ENCODE measurements around the gene ATF6. TPM values are rescaled to one million over a fixed set of nuclear protein-coding genes. Genes with fewer than 3 reads are reported as not detected.

Gene ATF6
- total RNA-seq, 2 experiments from 2014 or later = 10.2 to 13.9 TPM

DNA sequence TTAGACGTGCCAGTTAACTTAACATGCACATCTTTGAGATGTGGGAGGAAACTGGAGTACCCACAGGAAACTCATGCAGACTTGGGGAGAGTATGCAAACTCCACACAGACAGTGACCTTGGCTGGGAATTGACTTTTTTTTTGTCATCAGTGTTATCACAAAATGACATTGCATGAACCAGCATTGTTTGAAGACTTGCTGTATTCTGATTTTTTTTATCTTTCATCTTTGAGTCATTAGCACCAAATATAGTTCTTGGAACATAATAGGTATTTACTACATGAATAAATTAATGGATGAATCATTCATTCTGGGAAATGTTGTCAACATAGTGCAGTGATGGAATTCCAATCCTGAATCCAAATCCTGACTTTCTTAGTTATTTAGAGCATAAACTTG is 77.0 kb downstream of the ATF6 start:
- TF ChIP-seq, protein P1, sequence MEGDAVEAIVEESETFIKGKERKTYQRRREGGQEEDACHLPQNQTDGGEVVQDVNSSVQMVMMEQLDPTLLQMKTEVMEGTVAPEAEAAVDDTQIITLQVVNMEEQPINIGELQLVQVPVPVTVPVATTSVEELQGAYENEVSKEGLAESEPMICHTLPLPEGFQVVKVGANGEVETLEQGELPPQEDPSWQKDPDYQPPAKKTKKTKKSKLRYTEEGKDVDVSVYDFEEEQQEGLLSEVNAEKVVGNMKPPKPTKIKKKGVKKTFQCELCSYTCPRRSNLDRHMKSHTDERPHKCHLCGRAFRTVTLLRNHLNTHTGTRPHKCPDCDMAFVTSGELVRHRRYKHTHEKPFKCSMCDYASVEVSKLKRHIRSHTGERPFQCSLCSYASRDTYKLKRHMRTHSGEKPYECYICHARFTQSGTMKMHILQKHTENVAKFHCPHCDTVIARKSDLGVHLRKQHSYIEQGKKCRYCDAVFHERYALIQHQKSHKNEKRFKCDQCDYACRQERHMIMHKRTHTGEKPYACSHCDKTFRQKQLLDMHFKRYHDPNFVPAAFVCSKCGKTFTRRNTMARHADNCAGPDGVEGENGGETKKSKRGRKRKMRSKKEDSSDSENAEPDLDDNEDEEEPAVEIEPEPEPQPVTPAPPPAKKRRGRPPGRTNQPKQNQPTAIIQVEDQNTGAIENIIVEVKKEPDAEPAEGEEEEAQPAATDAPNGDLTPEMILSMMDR (conservative IDR thresholded peaks at IDR 0.05; ENCODE audit: low read length) = no peak
- TF ChIP-seq EZH2phosphoT487 (IDR thresholded peaks at IDR 0.05; ENCODE audit: borderline replicate concordance, low read depth, low read length) = no peak
- H3K79me2 ChIP-seq (ENCODE audit: insufficient read depth, low read depth, low read length) = no peaks in the 10 kb centered on the region
- intact Hi-C loops (cut with micrococcal nuclease; ENCODE audit: unreplicated experiment) = no loop called here
- peaks cover 19% of the 10 kb centered on the region; the same call in 1 of the 2 replicates for H3K36me3 ChIP-seq (ENCODE audit: insufficient read depth, low read length)
- no TSS peak for BruUV-seq (replicated peaks)
- no peaks in the 10 kb centered on the region for H4K20me1 ChIP-seq (ENCODE audit: insufficient read depth, low read length)
- H3K27ac ChIP-seq (ENCODE audit: low read depth, low read length, poor library complexity, severe bottlenecking) = no peak overlapping the region
- H2AFZ ChIP-seq (ENCODE audit: low read length) = no peak overlapping the region
- no peak for DNase-seq (ENCODE audit: low spot score)
- H3K9me3 ChIP-seq (ENCODE audit: low read length) = no peaks in the 10 kb centered on the region
- POLR2A ChIA-PET = no interaction called here
- CTCF ChIA-PET (ENCODE audit: unreplicated experiment) = no interaction called here
- H3K4me1 ChIP-seq (ENCODE audit: insufficient read depth, low read length, poor library complexity, severe bottlenecking) = no peaks in the 10 kb centered on the region
- H3K4me2 ChIP-seq (ENCODE audit: low read length) = no peak overlapping the region
- H3K9me2 ChIP-seq (ENCODE audit: insufficient read depth, low read length) = no peaks in the 10 kb centered on the region
- H3K4me3 ChIP-seq (ENCODE audit: low read depth, low read length, poor library complexity, severe bottlenecking) = no peak overlapping the region

DNA sequence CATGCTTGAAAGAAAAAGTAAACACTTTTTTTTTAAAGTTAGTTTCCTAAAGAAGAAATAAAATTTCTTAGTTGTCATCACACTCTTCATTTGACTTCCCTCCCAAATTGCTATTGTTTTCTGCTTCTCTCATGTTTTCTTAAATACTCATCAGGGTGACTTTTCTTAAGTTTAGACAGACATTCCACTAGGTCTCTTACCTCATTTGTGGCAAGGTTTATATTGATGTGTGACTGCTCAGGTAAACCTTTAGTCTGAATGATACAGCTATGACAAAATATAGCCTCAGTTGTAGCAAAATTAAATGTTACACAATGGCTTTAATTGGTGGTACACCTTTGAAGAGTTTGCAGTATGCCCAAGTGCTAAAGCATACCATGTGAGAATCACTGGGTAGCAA is 78.6 kb downstream of the ATF6 start:
- TF ChIP-seq, protein P1 (conservative IDR thresholded peaks at IDR 0.05; ENCODE audit: low read length) = no peak
- no peak for TF ChIP-seq EZH2phosphoT487 (IDR thresholded peaks at IDR 0.05; ENCODE audit: borderline replicate concordance, low read depth, low read length)
- POLR2A ChIA-PET = interaction anchor here (0.6 kb wide), 1 partner anchor 9 kb away, joined by 4 read pairs; no protein-coding TSS in a partner anchor
- CTCF ChIA-PET (ENCODE audit: unreplicated experiment) = no interaction called here
- Histone ChIP-seq H3K36me3 (ENCODE audit: insufficient read depth, low read length) (peaks cover 31% of the 10 kb centered on the region), H3K9me2 (ENCODE audit: insufficient read depth, low read length) (no peaks in the 10 kb centered on the region), H3K4me1 (ENCODE audit: insufficient read depth, low read length, poor library complexity, severe bottlenecking) (no peaks in the 10 kb centered on the region), H3K79me2 (ENCODE audit: insufficient read depth, low read depth, low read length) (no peaks in the 10 kb centered on the region), H3K4me2 (ENCODE audit: low read length) (no peak overlapping the region), H2AFZ (ENCODE audit: low read length) (no peak overlapping the region), H3K4me3 (ENCODE audit: low read depth, low read length, poor library complexity, severe bottlenecking) (no peak overlapping the region), H3K27ac (ENCODE audit: low read depth, low read length, poor library complexity, severe bottlenecking) (no peak overlapping the region), H3K9me3 (ENCODE audit: low read length) (no peaks in the 10 kb centered on the region), H4K20me1 (ENCODE audit: insufficient read depth, low read length) (no peaks in the 10 kb centered on the region)
- no TSS peak for BruUV-seq (replicated peaks)
- no peak for DNase-seq (ENCODE audit: low spot score)
- intact Hi-C loops (cut with micrococcal nuclease; ENCODE audit: unreplicated experiment) = no loop called here

DNA sequence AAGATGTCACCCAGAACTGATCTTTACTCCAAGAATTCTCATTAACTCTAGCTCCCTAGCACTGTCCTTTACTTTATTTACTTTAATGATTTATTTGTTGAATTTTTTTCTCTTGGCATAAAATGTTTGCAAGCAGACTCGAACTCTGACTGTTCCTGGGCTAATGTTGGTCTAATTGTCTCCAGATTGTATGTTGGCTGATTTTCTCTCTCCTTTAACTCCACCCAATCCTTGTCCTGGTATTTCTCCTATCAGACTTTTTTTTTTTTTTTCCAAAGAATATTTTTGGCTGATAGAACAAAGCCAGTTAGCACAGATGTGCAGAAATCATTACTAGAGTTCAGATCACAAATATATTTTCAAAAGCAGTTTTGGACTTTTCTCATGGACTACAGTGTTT is 82.6 kb downstream of the ATF6 start:
- POLR2A ChIA-PET = interaction anchor here (0.7 kb wide), 1 partner anchor 31 kb away, joined by 3 read pairs; no protein-coding TSS in a partner anchor
- Histone ChIP-seq H4K20me1 (ENCODE audit: insufficient read depth, low read length) (no peaks in the 10 kb centered on the region), H3K36me3 (ENCODE audit: insufficient read depth, low read length) (peaks cover 58% of the 10 kb centered on the region), H3K9me2 (ENCODE audit: insufficient read depth, low read length) (no peaks in the 10 kb centered on the region), H3K4me2 (ENCODE audit: low read length) (no peak overlapping the region), H3K4me1 (ENCODE audit: insufficient read depth, low read length, poor library complexity, severe bottlenecking) (no peaks in the 10 kb centered on the region), H3K9me3 (ENCODE audit: low read length) (no peaks in the 10 kb centered on the region), H3K27ac (ENCODE audit: low read depth, low read length, poor library complexity, severe bottlenecking) (no peak overlapping the region), H3K79me2 (ENCODE audit: insufficient read depth, low read depth, low read length) (no peaks in the 10 kb centered on the region), H2AFZ (ENCODE audit: low read length) (no peak overlapping the region), H3K4me3 (ENCODE audit: low read depth, low read length, poor library complexity, severe bottlenecking) (no peak overlapping the region)
- CTCF ChIA-PET (ENCODE audit: unreplicated experiment) = no interaction called here
- TSS peak; percentile 25 for BruUV-seq (replicated peaks)
- intact Hi-C loops (cut with micrococcal nuclease; ENCODE audit: unreplicated experiment) = no loop called here
- TF ChIP-seq, protein P1 (conservative IDR thresholded peaks at IDR 0.05; ENCODE audit: low read length) = no peak
- TF ChIP-seq EZH2phosphoT487 (IDR thresholded peaks at IDR 0.05; ENCODE audit: borderline replicate concordance, low read depth, low read length) = no peak
- no peak for DNase-seq (ENCODE audit: low spot score)
